Neural crest cell (in vitro differentiated cells): Measurements from ENCODE around the gene NUAK2. TPM values are rescaled to one million over a fixed set of nuclear protein-coding genes. Genes with fewer than 3 reads are reported as not detected.

Experiments used
- DNase-seq: peaks from one replicate; pipeline ENCODE4 v3.0.0; 2021; ENCODE audit warnings: low read depth, mixed read lengths, low spot score
- H3K27ac Mint-ChIP-seq: one replicate; pipeline ENCODE4 v1.8.0; 2021; ENCODE audit warnings: mild to moderate bottlenecking, mixed read lengths; ENCODE audit not compliant: unreplicated experiment
- H3K27me3 Mint-ChIP-seq: 2 replicates; pipeline ENCODE4 v1.8.0; 2021; ENCODE audit warnings: low read depth, mild to moderate bottlenecking, mixed read lengths
- H3K36me3 Mint-ChIP-seq: 2 replicates; pipeline ENCODE4 v1.8.0; 2021; ENCODE audit warnings: low read depth, mild to moderate bottlenecking, mixed read lengths
- H3K4me1 Mint-ChIP-seq: 2 replicates; pipeline ENCODE4 v1.8.0; 2021; ENCODE audit warnings: mixed read lengths
- H3K4me3 Mint-ChIP-seq: one replicate; pipeline ENCODE4 v1.8.0; 2021; ENCODE audit warnings: mild to moderate bottlenecking, mixed read lengths
- H3K9me3 Mint-ChIP-seq: 2 replicates; pipeline ENCODE4 v1.8.0; 2021; ENCODE audit warnings: mixed read lengths
- total RNA-seq: library from RNA; stranded (reverse); gene quantifications from 2 replicates; pipeline ENCODE4 v1.2.1, GENCODE V29; 2021
- TF ChIP-seq, protein P1 (sequence below): fragments of 200-600 bp; sonication (generic); conservative IDR thresholded peaks from 2 replicates; pipeline ENCODE4 v1.5.0; 2021; ENCODE audit warnings: antibody characterized with exemption, mild to moderate bottlenecking

Gene NUAK2
- total RNA-seq, 1 donor from 2014 or later = 15.4 TPM

DNA sequence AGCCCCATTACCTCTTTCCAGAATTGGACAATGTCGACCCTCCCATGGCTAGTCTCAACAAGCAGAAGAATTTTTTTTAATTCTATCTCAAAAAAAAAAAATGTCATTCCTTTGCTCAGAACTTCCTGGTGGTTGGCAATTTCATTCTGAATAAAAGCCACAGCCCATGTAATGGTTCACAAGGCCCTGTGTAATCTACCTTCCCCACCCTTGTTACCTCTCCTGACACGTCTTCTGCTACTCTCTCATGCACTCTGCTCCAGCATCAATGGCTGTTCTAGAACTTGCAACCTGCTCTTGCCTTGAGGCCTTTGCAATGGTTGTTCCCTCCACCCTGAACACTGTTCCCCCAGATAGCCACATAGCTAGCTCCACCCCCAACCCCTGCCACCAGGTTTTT, 25.4 kb downstream of the NUAK2 start:
- no peaks in the 10 kb centered on the region for H3K27me3 Mint-ChIP-seq
- DNase-seq = no peak
- no peaks in the 10 kb centered on the region for H3K9me3 Mint-ChIP-seq
- peak overlapping the region; percentile 96 for H3K27ac Mint-ChIP-seq
- H3K4me1 Mint-ChIP-seq = peaks cover 78% of the 10 kb centered on the region
- peak overlapping the region; percentile 11 for H3K4me3 Mint-ChIP-seq
- TF ChIP-seq, protein P1, sequence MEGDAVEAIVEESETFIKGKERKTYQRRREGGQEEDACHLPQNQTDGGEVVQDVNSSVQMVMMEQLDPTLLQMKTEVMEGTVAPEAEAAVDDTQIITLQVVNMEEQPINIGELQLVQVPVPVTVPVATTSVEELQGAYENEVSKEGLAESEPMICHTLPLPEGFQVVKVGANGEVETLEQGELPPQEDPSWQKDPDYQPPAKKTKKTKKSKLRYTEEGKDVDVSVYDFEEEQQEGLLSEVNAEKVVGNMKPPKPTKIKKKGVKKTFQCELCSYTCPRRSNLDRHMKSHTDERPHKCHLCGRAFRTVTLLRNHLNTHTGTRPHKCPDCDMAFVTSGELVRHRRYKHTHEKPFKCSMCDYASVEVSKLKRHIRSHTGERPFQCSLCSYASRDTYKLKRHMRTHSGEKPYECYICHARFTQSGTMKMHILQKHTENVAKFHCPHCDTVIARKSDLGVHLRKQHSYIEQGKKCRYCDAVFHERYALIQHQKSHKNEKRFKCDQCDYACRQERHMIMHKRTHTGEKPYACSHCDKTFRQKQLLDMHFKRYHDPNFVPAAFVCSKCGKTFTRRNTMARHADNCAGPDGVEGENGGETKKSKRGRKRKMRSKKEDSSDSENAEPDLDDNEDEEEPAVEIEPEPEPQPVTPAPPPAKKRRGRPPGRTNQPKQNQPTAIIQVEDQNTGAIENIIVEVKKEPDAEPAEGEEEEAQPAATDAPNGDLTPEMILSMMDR = no peak
- H3K36me3 Mint-ChIP-seq = no peaks in the 10 kb centered on the region

DNA sequence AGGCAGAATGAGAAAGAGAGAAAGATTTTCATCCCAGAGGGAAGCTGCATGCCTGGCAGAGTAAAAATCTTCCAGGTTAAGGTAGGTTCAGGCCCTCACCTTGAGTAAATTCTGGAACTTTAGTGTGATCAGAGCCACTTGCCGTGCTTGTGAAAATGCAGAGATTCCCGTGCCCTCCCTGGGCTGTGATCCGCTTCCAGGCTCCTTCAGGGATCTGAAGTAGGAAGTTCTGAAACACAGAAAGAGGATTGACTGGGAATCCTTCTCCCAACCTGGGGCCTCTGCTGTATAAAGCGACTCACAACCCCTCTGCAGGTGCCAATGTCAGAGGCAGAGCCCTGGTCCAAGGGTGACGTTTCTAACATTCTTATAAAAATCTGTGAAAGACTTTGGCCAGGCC, 26.6 kb downstream of the NUAK2 start:
- H3K27ac Mint-ChIP-seq = peak overlapping the region; percentile 93
- H3K27me3 Mint-ChIP-seq = no peaks in the 10 kb centered on the region
- H3K36me3 Mint-ChIP-seq = no peaks in the 10 kb centered on the region
- H3K4me3 Mint-ChIP-seq = peak overlapping the region; percentile 68
- no peak for DNase-seq
- TF ChIP-seq, protein P1 = no peak
- H3K9me3 Mint-ChIP-seq = no peaks in the 10 kb centered on the region
- peaks cover 66% of the 10 kb centered on the region for H3K4me1 Mint-ChIP-seq

DNA sequence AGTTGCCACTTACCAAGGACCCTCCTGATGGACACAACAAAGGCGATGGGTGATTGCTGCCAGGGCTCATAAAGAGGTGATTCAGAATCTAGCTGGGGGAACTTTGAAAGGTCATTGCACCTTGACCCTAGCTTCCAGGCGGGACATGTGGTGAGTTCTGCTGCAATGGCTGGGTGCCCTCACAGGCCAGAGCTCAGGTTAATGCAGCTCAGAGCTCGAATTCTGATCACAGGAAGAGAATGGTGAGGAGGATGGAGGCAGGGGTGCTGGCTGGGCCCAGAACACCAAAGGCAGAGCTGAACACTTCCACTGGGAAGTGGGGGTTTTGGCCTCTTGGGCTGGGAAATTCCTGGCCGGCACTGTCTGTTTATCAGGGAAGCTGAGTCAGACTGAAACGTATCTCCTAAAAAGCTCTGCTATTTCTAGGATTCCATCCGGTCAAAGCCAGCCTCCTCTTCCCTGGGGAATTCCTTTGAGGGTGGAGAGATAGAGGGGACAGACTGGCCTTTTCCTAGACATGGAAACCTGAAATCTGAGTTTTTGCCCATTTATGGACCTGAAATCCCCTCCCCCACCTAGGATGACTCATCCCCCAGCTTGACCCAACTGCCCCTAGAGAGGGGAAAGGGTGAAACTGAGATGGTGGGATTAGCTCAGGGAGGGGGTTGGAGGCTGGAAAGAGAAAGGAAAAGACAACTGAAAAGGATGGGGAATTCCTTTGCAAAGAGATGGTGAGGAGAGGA, 27.2 kb downstream of the NUAK2 start:
- TF ChIP-seq, protein P1 = no peak
- Mint-ChIP-seq H3K27ac (peak overlapping the region; percentile 93), H3K4me1 (peaks cover 61% of the 10 kb centered on the region), H3K27me3 (no peaks in the 10 kb centered on the region), H3K4me3 (peak overlapping the region; percentile 68), H3K9me3 (no peaks in the 10 kb centered on the region), H3K36me3 (no peaks in the 10 kb centered on the region)
- DNase-seq = no peak

GRCh38 chr1:205293350-205294074, 28.0 kb downstream of the NUAK2 start:
- H3K9me3 Mint-ChIP-seq = no peaks in the 10 kb centered on the region
- no peaks in the 10 kb centered on the region for H3K27me3 Mint-ChIP-seq
- TF ChIP-seq, protein P1 = no peak
- H3K27ac Mint-ChIP-seq = peak overlapping the region; percentile 93
- DNase-seq = no peak
- peak overlapping the region; percentile 68 for H3K4me3 Mint-ChIP-seq
- peaks cover 60% of the 10 kb centered on the region for H3K4me1 Mint-ChIP-seq
- H3K36me3 Mint-ChIP-seq = no peaks in the 10 kb centered on the region

DNA sequence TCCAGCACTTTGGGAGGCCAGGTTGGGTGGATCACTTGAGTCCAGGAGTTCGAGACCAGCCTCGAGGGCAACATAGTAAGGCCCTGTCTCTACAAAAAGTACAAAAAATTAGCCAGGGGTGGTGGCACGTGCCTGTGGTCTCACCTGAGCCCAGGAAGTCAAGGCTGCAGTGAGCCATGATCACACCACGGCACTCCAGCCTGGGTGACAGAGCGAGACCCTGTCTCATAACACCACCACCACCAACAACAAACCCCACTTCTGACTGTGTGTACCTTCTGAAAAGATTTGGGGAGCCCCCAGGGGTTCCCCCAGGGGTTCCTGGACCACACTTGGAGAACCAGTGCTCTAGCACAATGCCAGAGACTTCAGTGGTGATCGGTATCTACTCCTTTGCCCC, 29.9 kb downstream of the NUAK2 start:
- H3K4me3 Mint-ChIP-seq = no peak overlapping the region
- no peak for DNase-seq
- H3K27ac Mint-ChIP-seq = no peak overlapping the region
- peaks cover 64% of the 10 kb centered on the region for H3K4me1 Mint-ChIP-seq
- no peaks in the 10 kb centered on the region for H3K27me3 Mint-ChIP-seq
- no peaks in the 10 kb centered on the region for H3K9me3 Mint-ChIP-seq
- TF ChIP-seq, protein P1 = no peak
- no peaks in the 10 kb centered on the region for H3K36me3 Mint-ChIP-seq
